A549 (cell line): ENCODE results near the gene CCDC85B. TPM values are rescaled to one million over a fixed set of nuclear protein-coding genes. Genes with fewer than 3 reads are reported as not detected.

ENCODE experiments used
- ATAC-seq, 2 experiments: fragments of 200-7000 bp in 1 of 2; fragments of >200 bp in 1 of 2; cut with Nextera tagmentation in 1 of 2; cut with Tn5 transposase in 1 of 2; 3 replicates each; pipeline versions ENCODE4 v1.8.0 to v1.9.1; 2018 to 2020; ENCODE audit warnings: mild to moderate bottlenecking in 1 of 2, moderate library complexity in 1 of 2
- CTCF ChIA-PET: fragments of 300-600 bp; sonication (Branson Sonifier 250); formaldehyde crosslinking; extraction: SDS; loops from one replicate; lab custom pipeline; 2021; ENCODE audit warnings: antibody characterized with exemption, inconsistent platforms; lab: Yijun Ruan, JAX
- POLR2A ChIA-PET: fragments of 350-600 bp; formaldehyde crosslinking; extraction: SDS; loops from one replicate; lab custom pipeline; 2021; ENCODE audit warnings: antibody characterized with exemption, inconsistent platforms; lab: Yijun Ruan, JAX
- DNase-seq, 2 experiments: peaks; one replicate each; pipeline versions ENCODE4 v3.0.0 to v3.0.0-alpha.2; 2011 to 2016; ENCODE audit warnings: low read depth in 1 of 2, low spot score in 1 of 2
- FAIRE-seq: peaks from 2 replicates; lab custom pipeline; 2011; peaks lifted over from hg19 to GRCh38; lab: Jason Lieb, UNC
- H3K27ac ChIP-seq, 2 experiments: fragments of >200 bp; sonication (Bioruptor Twin); formaldehyde crosslinking; 3 replicates each; pipeline ENCODE4 v1.5.1; 2016 to 2017
- H3K4me1 ChIP-seq: fragments of >200 bp; sonication (Bioruptor Twin); formaldehyde crosslinking; 3 replicates; pipeline ENCODE4 v1.6.1; 2016
- H3K4me2 ChIP-seq: fragments of >200 bp; sonication (Bioruptor Twin); formaldehyde crosslinking; 3 replicates; pipeline ENCODE4 v1.6.1; 2016
- H3K4me3 ChIP-seq: fragments of >200 bp; sonication (Bioruptor Twin); formaldehyde crosslinking; 3 replicates; pipeline ENCODE4 v1.5.1; 2016
- H3K9me3 ChIP-seq: fragments of >200 bp; sonication (Bioruptor Twin); formaldehyde crosslinking; 3 replicates; pipeline ENCODE4 v1.6.1; 2016
- BHLHE40 ChIP-seq: IDR thresholded peaks from 2 replicates; pipeline ENCODE4 v1.6.1; 2012; ENCODE audit warnings: low read depth, low read length, inconsistent platforms
- CEBPB ChIP-seq, 2 experiments: fragments of >200 bp in 1 of 2; sonication (Bioruptor Twin) in 1 of 2; formaldehyde crosslinking in 1 of 2; IDR thresholded peaks; 2 replicates each; pipeline ENCODE4 v1.6.1; 2012 to 2016
- CHD2 ChIP-seq: fragments of 150-350 bp; IDR thresholded peaks from 2 replicates; pipeline ENCODE4 v1.6.1; 2014; ENCODE audit warnings: low read length; ENCODE audit not compliant: partially characterized antibody
- CTCF ChIP-seq: fragments of >200 bp; sonication (Bioruptor Twin); formaldehyde crosslinking; IDR thresholded peaks from 3 replicates; pipeline ENCODE4 v1.5.1; 2016
- E2F6 ChIP-seq: IDR thresholded peaks from 2 replicates; pipeline ENCODE4 v1.6.1; 2012; ENCODE audit warnings: low read depth, borderline replicate concordance
- EHF ChIP-seq: fragments of 250-450 bp; sonication (Bioruptor Pico); IDR thresholded peaks from 2 replicates; pipeline ENCODE4 v1.5.0; 2020; ENCODE audit warnings: mild to moderate bottlenecking
- EHMT2 ChIP-seq: fragments of 200-600 bp; sonication (generic); IDR thresholded peaks from 2 replicates; pipeline ENCODE4 v1.6.1; 2016; ENCODE audit warnings: antibody characterized with exemption, low read depth, mild to moderate bottlenecking, moderate library complexity
- ESRRA ChIP-seq: fragments of 150-350 bp; IDR thresholded peaks from 2 replicates; pipeline ENCODE4 v1.6.1; 2014; ENCODE audit warnings: mild to moderate bottlenecking, low read length, borderline replicate concordance
- FOSB ChIP-seq: fragments of 250-450 bp; sonication (Bioruptor Pico); IDR thresholded peaks from 2 replicates; pipeline ENCODE4 v1.5.0; 2020; ENCODE audit warnings: mild to moderate bottlenecking, moderate library complexity
- FOSL2 ChIP-seq, 2 experiments: fragments of 450-650 bp in 1 of 2; fragments of >200 bp in 1 of 2; sonication (Bioruptor Twin) in 1 of 2; formaldehyde crosslinking; IDR thresholded peaks; 2 replicates each; pipeline versions ENCODE4 v1.5.0 to v1.6.1; 2016 to 2020; ENCODE audit warnings: mild to moderate bottlenecking in 1 of 2, moderate library complexity in 1 of 2
- GATA3 ChIP-seq: IDR thresholded peaks from 2 replicates; pipeline ENCODE4 v1.6.1; 2012; ENCODE audit warnings: borderline replicate concordance
- HES2 ChIP-seq: fragments of >200 bp; sonication (Bioruptor Twin); formaldehyde crosslinking; IDR thresholded peaks from 2 replicates; pipeline ENCODE4 v1.6.1; 2016
- HOXB13 ChIP-seq: fragments of 250-450 bp; sonication (Bioruptor Pico); IDR thresholded peaks from 2 replicates; pipeline ENCODE4 v1.5.0; 2020; ENCODE audit warnings: low read depth, mild to moderate bottlenecking, moderate library complexity
- HOXB5 ChIP-seq: fragments of 250-450 bp; sonication (Bioruptor Pico); IDR thresholded peaks from 2 replicates; pipeline ENCODE4 v1.5.0; 2020; ENCODE audit warnings: mild to moderate bottlenecking, moderate library complexity
- JUN ChIP-seq, 2 experiments: fragments of >200 bp; sonication (Bioruptor Twin); formaldehyde crosslinking; IDR thresholded peaks; 2 replicates in 1 of 2; 3 replicates in 1 of 2; pipeline ENCODE4 v1.6.1; 2016 to 2017
- KDM1A ChIP-seq: fragments of 200-600 bp; sonication (generic); IDR thresholded peaks from 2 replicates; pipeline ENCODE4 v1.6.1; 2016; ENCODE audit warnings: low read depth, mild to moderate bottlenecking
- MAFK ChIP-seq: fragments of 450-650 bp; IDR thresholded peaks from 2 replicates; pipeline ENCODE4 v1.6.1; 2014; ENCODE audit not compliant: partially characterized antibody
- MAZ ChIP-seq: fragments of 150-350 bp; IDR thresholded peaks from 2 replicates; pipeline ENCODE4 v1.6.1; 2014; ENCODE audit warnings: antibody characterized with exemption, low read depth, low read length, borderline replicate concordance
- MYC ChIP-seq: IDR thresholded peaks from 2 replicates; pipeline ENCODE4 v1.6.1; 2012; ENCODE audit warnings: mild to moderate bottlenecking, inconsistent platforms, low read length, improper control_type of control experiment, borderline replicate concordance
- NFE2L2 ChIP-seq: fragments of 150-350 bp; conservative IDR thresholded peaks from 2 replicates; pipeline ENCODE4 v1.6.1; 2014; ENCODE audit warnings: low read length
- NPAS2 ChIP-seq: fragments of 250-450 bp; sonication (Bioruptor Pico); IDR thresholded peaks from 2 replicates; pipeline ENCODE4 v1.8.0; 2022; ENCODE audit warnings: mild to moderate bottlenecking, moderate library complexity, borderline replicate concordance
- PHF8 ChIP-seq: fragments of 200-600 bp; sonication (generic); IDR thresholded peaks from 2 replicates; pipeline ENCODE4 v1.6.1; 2016; ENCODE audit warnings: low read depth, mild to moderate bottlenecking, antibody characterized with exemption, moderate library complexity, borderline replicate concordance
- POLR2A ChIP-seq: IDR thresholded peaks from 2 replicates; pipeline ENCODE4 v1.6.1; 2012; ENCODE audit warnings: mild to moderate bottlenecking, low read length
- RAD21 ChIP-seq, 2 experiments: fragments of >200 bp in 1 of 2; sonication (Bioruptor Twin) in 1 of 2; formaldehyde crosslinking in 1 of 2; IDR thresholded peaks in 1 of 2; conservative IDR thresholded peaks in 1 of 2; 2 replicates in 1 of 2; 3 replicates in 1 of 2; pipeline ENCODE4 v1.6.1; 2012 to 2018; ENCODE audit warnings: inconsistent platforms in 1 of 2
- RFX5 ChIP-seq: fragments of 450-650 bp; IDR thresholded peaks from 2 replicates; pipeline ENCODE4 v1.7.1; 2014; ENCODE audit warnings: antibody characterized with exemption, mild to moderate bottlenecking, moderate library complexity
- SMC3 ChIP-seq: fragments of >200 bp; sonication (Bioruptor Twin); formaldehyde crosslinking; IDR thresholded peaks from 3 replicates; pipeline ENCODE4 v1.6.1; 2018; ENCODE audit warnings: inconsistent platforms
- SREBF2 ChIP-seq: fragments of 450-650 bp; IDR thresholded peaks from 2 replicates; pipeline ENCODE4 v1.6.1; 2014; ENCODE audit warnings: mild to moderate bottlenecking, moderate library complexity
- TFCP2L1 ChIP-seq: fragments of 250-450 bp; sonication (Bioruptor Pico); IDR thresholded peaks from 2 replicates; pipeline ENCODE4 v1.5.0; 2021; ENCODE audit warnings: mild to moderate bottlenecking
- TP53 ChIP-seq: fragments of 250-450 bp; sonication (Bioruptor Pico); IDR thresholded peaks from 2 replicates; pipeline ENCODE4 v1.5.0; 2021; ENCODE audit warnings: mild to moderate bottlenecking, moderate library complexity
- USF2 ChIP-seq: fragments of 450-650 bp; IDR thresholded peaks from 2 replicates; pipeline ENCODE4 v1.6.1; 2014; ENCODE audit warnings: antibody characterized with exemption
- ZC3H11A ChIP-seq: fragments of 450-650 bp; IDR thresholded peaks from 2 replicates; pipeline ENCODE4 v1.6.1; 2014; ENCODE audit warnings: antibody characterized with exemption, mild to moderate bottlenecking
- ZFP36 ChIP-seq: fragments of 450-650 bp; IDR thresholded peaks from 2 replicates; pipeline ENCODE4 v1.6.1; 2014; ENCODE audit warnings: borderline replicate concordance; ENCODE audit not compliant: partially characterized antibody
- WGBS: methylation state at CpG from one replicate; pipeline ENCODE4 v1.1.6; 2017; ENCODE audit errors: missing lambda C conversion rate; 5-methylcytosine and 5-hydroxymethylcytosine counted together
- polyA plus RNA-seq, 4 experiments: library from polyadenylated mRNA; depleted of rRNA in 3 of 4; stranded (reverse); fragments of >200 nt; fragmentation: RNase III in 1 of 4; extraction: RNeasy Plus Mini Kit Qiagen cat#74134 plus additional on column Dnase treatment in 1 of 4; gene quantifications; 2 replicates in 3 of 4; 3 replicates in 1 of 4; pipeline ENCODE4 v1.2.3, GENCODE V29; 2011 to 2017

The CCDC85B gene
- polyA plus RNA-seq, 2 of the 4 experiments (the other 2 are of a cell fraction): 7.3 to 27.5 TPM

- no peak for TF ChIP-seq SREBF2
- TF ChIP-seq HOXB13 (CRISPR knock-in tag): peak; percentile 70; the same call in 1 of the 2 replicates
- TF ChIP-seq E2F6: no peak
- TF ChIP-seq MYC: 0 out of 2 replicates have a peak, but pooled peaks have one; percentile 3
- TF ChIP-seq RAD21 (conservative IDR thresholded peaks at IDR 0.05 in 1 of 2, IDR thresholded peaks at IDR 0.05 in 1 of 2): no peak
- no peak for TF ChIP-seq NFE2L2
- TF ChIP-seq CHD2: no peak
- TF ChIP-seq HOXB5 (CRISPR knock-in tag): no peak
- TF ChIP-seq PHF8: peak; percentile 45; the same call in 1 of the 2 replicates
- no peak for TF ChIP-seq GATA3
- no peak for TF ChIP-seq KDM1A
- no peak for TF ChIP-seq FOSB (CRISPR knock-in tag)
- TF ChIP-seq MAFK: no peak
- TF ChIP-seq RFX5: 0 out of 2 replicates have a peak, but pooled peaks have one; percentile 0
- no peak for TF ChIP-seq SMC3
- TF ChIP-seq USF2: no peak; the same call in 1 of the 2 replicates
- TF ChIP-seq FOSL2 (IDR thresholded peaks at IDR 0.05): no peak
- TF ChIP-seq FOSL2 (CRISPR knock-in tag; IDR thresholded peaks at IDR 0.05): no peak
- no peak for TF ChIP-seq POLR2A
- TF ChIP-seq ESRRA: no peak
- no peak; a peak in 1 of 5 replicates for TF ChIP-seq JUN (IDR thresholded peaks at IDR 0.05)
- no peak for TF ChIP-seq NPAS2
- TF ChIP-seq TP53 (CRISPR knock-in tag): peak; percentile 50; the same call in 1 of the 2 replicates
- no peak for TF ChIP-seq TFCP2L1
- 0 out of 2 replicates have a peak, but pooled peaks have one; percentile 3 for TF ChIP-seq ZC3H11A
- no peak for TF ChIP-seq CEBPB (IDR thresholded peaks at IDR 0.05)
- TF ChIP-seq ZFP36: no peak
- TF ChIP-seq EHMT2: no peak
- no peak; the same call in 1 of the 2 replicates for TF ChIP-seq EHF (CRISPR knock-in tag)
Measured at GRCh38 chr11:65859812-65860277, 30.6 kb upstream of the CCDC85B start (continued).

GRCh38 chr11:65860278-65861164 lies 30.0 kb upstream of the CCDC85B start, which contains the start of gene MUS81:
MUS81 (plus strand) TSS chr11:65860433; CDS start chr11:65860754, 321 bp downstream.
- Histone ChIP-seq H3K4me3 (peak within 1 kb of the TSS; percentile 70), H3K4me1 (peaks cover 18% of the 10 kb centered on the region), H3K9me3 (no peaks in the 10 kb centered on the region), H3K4me2 (peak within 1 kb of the TSS; percentile 87), H3K27ac (peak within 1 kb of the TSS; percentile 88 to 96)
- WGBS: 2% methylated on average over 33 of the region's 78 CpGs
- ATAC-seq (peak; percentile 40 to 74), DNase-seq (peak; percentile 97 to 99), FAIRE-seq (no peak)
- POLR2A ChIA-PET: interaction anchor here (0.7 to 3.4 kb wide), 15 partner anchors 9 to 245 kb away, joined by 3 to 36 read pairs (median 8); partner anchors contain the start of genes AP5B1, CCDC85B, KAT5 and PCNX3
- CTCF ChIA-PET: interaction anchor here (0.6 to 7.6 kb wide), 52 partner anchors 9 to 419 kb away, joined by 3 to 195 read pairs (median 4); partner anchors contain the start of genes AP5B1, CCDC85B, CTSW and EFEMP2
- TF ChIP-seq POLR2A (peak; percentile 63), MAZ (peak; percentile 53; the same call in 1 of the 2 replicates), ESRRA (no peak; the same call in 1 of the 2 replicates), MYC (peak; percentile 22; the same call in 1 of the 2 replicates), GATA3 (no peak), KDM1A (no peak), JUN (IDR thresholded peaks at IDR 0.05) (peak; percentile 11 to 77; a peak in 4 of 5 replicates), HOXB13 (CRISPR knock-in tag) (no peak), TP53 (CRISPR knock-in tag) (no peak), PHF8 (peak; percentile 75), CTCF (peak; percentile 85), USF2 (0 out of 2 replicates have a peak, but pooled peaks have one; percentile 17), EHF (CRISPR knock-in tag) (no peak), HES2 (no peak), CHD2 (no peak), SREBF2 (no peak), BHLHE40 (0 out of 2 replicates have a peak, but pooled peaks have one; percentile 10)
